Thyroid gland (tissue), 4 donors: ENCODE results near the gene LRRC38.

Experiments used
- POLR2A ChIP-seq, 2 donors: fragments of 450-650 bp; IDR thresholded peaks; one replicate each; pipeline ENCODE4 v1.6.1; 2017; ENCODE audit warnings: antibody characterized with exemption in 2 of 2, mild to moderate bottlenecking in 2 of 2, moderate library complexity in 1 of 2
- TF ChIP-seq, protein P1 (sequence below), 6 experiments: fragments of 200-600 bp in 3 of 6; fragments of 450-650 bp in 3 of 6; sonication (generic) in 3 of 6; IDR thresholded peaks; one replicate each; pipeline ENCODE4 v1.5.1; 2016 to 2019; ENCODE audit warnings: antibody characterized with exemption in 6 of 6, mild to moderate bottlenecking in 2 of 6, inconsistent platforms in 1 of 6, moderate library complexity in 1 of 6

DNA sequence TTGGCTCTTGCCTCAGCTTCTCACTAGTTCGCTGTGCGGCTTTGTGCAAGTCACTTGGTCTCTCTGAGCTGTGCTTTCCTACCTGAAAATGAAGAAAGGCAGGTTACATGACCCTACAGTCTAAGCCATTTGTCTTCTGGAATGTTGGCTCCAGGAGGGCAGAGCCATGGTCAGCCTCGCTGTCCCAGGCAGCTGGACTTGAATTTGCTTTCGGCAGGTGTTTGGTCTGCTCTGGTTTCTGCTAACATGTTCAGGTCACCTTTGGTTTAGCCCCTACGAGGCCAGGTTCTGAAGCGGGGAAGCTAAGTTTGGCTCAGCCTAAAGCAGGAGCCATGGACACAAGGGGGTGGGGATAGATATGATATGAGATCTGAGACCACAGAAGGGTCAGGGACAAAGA is 19.1 kb downstream of the LRRC38 start:
- TF ChIP-seq, protein P1, sequence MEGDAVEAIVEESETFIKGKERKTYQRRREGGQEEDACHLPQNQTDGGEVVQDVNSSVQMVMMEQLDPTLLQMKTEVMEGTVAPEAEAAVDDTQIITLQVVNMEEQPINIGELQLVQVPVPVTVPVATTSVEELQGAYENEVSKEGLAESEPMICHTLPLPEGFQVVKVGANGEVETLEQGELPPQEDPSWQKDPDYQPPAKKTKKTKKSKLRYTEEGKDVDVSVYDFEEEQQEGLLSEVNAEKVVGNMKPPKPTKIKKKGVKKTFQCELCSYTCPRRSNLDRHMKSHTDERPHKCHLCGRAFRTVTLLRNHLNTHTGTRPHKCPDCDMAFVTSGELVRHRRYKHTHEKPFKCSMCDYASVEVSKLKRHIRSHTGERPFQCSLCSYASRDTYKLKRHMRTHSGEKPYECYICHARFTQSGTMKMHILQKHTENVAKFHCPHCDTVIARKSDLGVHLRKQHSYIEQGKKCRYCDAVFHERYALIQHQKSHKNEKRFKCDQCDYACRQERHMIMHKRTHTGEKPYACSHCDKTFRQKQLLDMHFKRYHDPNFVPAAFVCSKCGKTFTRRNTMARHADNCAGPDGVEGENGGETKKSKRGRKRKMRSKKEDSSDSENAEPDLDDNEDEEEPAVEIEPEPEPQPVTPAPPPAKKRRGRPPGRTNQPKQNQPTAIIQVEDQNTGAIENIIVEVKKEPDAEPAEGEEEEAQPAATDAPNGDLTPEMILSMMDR (IDR thresholded peaks at IDR 0.05): no peak
- TF ChIP-seq POLR2A (IDR thresholded peaks at IDR 0.05): no peak
